HG03103 (cell line): Measurements from ENCODE around the gene GFY.

Experiments
- ATAC-seq: cut with Tn5 transposase; IDR thresholded peaks from one replicate; pipeline ENCODE4 v1.9.1; 2021; ENCODE audit warnings: low read depth; ENCODE audit not compliant: unreplicated experiment

Gene GFY

GRCh38 chr19:49407482-49408015, 17.6 kb upstream of the GFY start:
- no peak for ATAC-seq

- no peak for ATAC-seq
Observed at GRCh38 chr19:49408816-49409440, 16.3 kb upstream of the GFY start.

GRCh38 chr19:49409441-49410029, 15.7 kb upstream of the GFY start:
- no peak for ATAC-seq

- ATAC-seq = no peak
Observed at GRCh38 chr19:49411681-49412326, 13.4 kb upstream of the GFY start.

GRCh38 chr19:49413348-49413747, 11.8 kb upstream of the GFY start:
- ATAC-seq = no peak

- ATAC-seq = no peak
Observed at GRCh38 chr19:49414256-49414655, 10.9 kb upstream of the GFY start.

GRCh38 chr19:49415102-49415809, 9.9 kb upstream of the GFY start:
- no peak for ATAC-seq

- no peak for ATAC-seq
Observed at GRCh38 chr19:49415810-49416200, 9.4 kb upstream of the GFY start.

- no peak for ATAC-seq
Observed at GRCh38 chr19:49417088-49417487, 8.1 kb upstream of the GFY start.

GRCh38 chr19:49418511-49418910, 6.7 kb upstream of the GFY start:
- no peak for ATAC-seq

- no peak for ATAC-seq
Observed at GRCh38 chr19:49419173-49419572, 6.0 kb upstream of the GFY start.

- no peak for ATAC-seq
Observed at GRCh38 chr19:49420227-49420626, 5.0 kb upstream of the GFY start.

- no peak for ATAC-seq
Observed at GRCh38 chr19:49421039-49421877, 3.9 kb upstream of the GFY start.

- ATAC-seq = no peak
Observed at GRCh38 chr19:49421878-49422202, 3.3 kb upstream of the GFY start.

GRCh38 chr19:49422407-49423070, 2.6 kb upstream of the GFY start:
- no peak for ATAC-seq

- ATAC-seq = no peak
Observed at GRCh38 chr19:49423071-49423984, 1.9 kb upstream of the GFY start, which contains the start of gene PTH2. Gene PTH2 (minus strand): TSS chr19:49423441. CDS start chr19:49423339, 102 bp downstream.

GRCh38 chr19:49423985-49424303, 1.2 kb upstream of the GFY start:
- no peak for ATAC-seq

- ATAC-seq = no peak
Observed at GRCh38 chr19:49425922-49426592, 869 bp downstream of the GFY start.

GRCh38 chr19:49427339-49427738, 2.2 kb downstream of the GFY start:
- no peak for ATAC-seq
